Stimulated activated CD4-positive, alpha-beta T cell treated with anti-CD3 and anti-CD28 coated beads, Interleukin-1b, Interleukin-23, amount 100 ng/mL, for 1 hour (primary cell): ENCODE measurements around the gene DCDC2C.

Experiments
- DNase-seq, 2 donors: peaks; one replicate each; pipeline ENCODE4 v3.0.0-alpha.2; 2020; ENCODE audit warnings: low read depth in 2 of 2

DCDC2C gene

GRCh38 chr2:3672861-3673678 lies 30.3 kb upstream of the DCDC2C start:
- no peak for DNase-seq

GRCh38 chr2:3674066-3674845 lies 29.1 kb upstream of the DCDC2C start:
- DNase-seq, result no peak

- no peak for DNase-seq
Observed at GRCh38 chr2:3675687-3676086, 27.7 kb upstream of the DCDC2C start.

- DNase-seq, result no peak
Observed at GRCh38 chr2:3677436-3677835, 25.9 kb upstream of the DCDC2C start.

- DNase-seq, result no peak
Observed at GRCh38 chr2:3678212-3678611, 25.2 kb upstream of the DCDC2C start.

GRCh38 chr2:3679180-3679579 lies 24.2 kb upstream of the DCDC2C start:
- no peak for DNase-seq

- DNase-seq, result no peak
Observed at GRCh38 chr2:3679616-3680393, 23.6 kb upstream of the DCDC2C start.

GRCh38 chr2:3680548-3681345 lies 22.6 kb upstream of the DCDC2C start:
- no peak for DNase-seq

- no peak for DNase-seq
Observed at GRCh38 chr2:3681625-3682024, 21.8 kb upstream of the DCDC2C start.

GRCh38 chr2:3682811-3683210 lies 20.6 kb upstream of the DCDC2C start:
- no peak for DNase-seq

GRCh38 chr2:3683748-3684454 lies 19.5 kb upstream of the DCDC2C start:
- no peak for DNase-seq

- DNase-seq, result no peak
Observed at GRCh38 chr2:3689998-3690748, 13.2 kb upstream of the DCDC2C start.

- no peak for DNase-seq
Observed at GRCh38 chr2:3692375-3692774, 11.0 kb upstream of the DCDC2C start.

- no peak for DNase-seq
Observed at GRCh38 chr2:3696545-3696944, 6.8 kb upstream of the DCDC2C start.

- no peak for DNase-seq
Observed at GRCh38 chr2:3701071-3701470, 2.3 kb upstream of the DCDC2C start.

GRCh38 chr2:3703757-3704355 lies 481 bp downstream of the DCDC2C start:
- no peak for DNase-seq

- DNase-seq, result no peak
Observed at GRCh38 chr2:3704692-3705091, 1.3 kb downstream of the DCDC2C start.

GRCh38 chr2:3705782-3706181 lies 2.4 kb downstream of the DCDC2C start:
- no peak for DNase-seq

- no peak for DNase-seq
Observed at GRCh38 chr2:3706892-3707291, 3.5 kb downstream of the DCDC2C start.

GRCh38 chr2:3708576-3708975 lies 5.2 kb downstream of the DCDC2C start:
- DNase-seq, result no peak
